GM21367 (cell line): ENCODE data around the gene TMEM184C.
A peak's percentile ranks its signal among the peaks of the same experiment; 100 is the strongest.

Experiments used
- ATAC-seq: cut with Tn5 transposase; IDR thresholded peaks from one replicate; pipeline ENCODE4 v1.9.1; 2021; ENCODE audit not compliant: unreplicated experiment

TMEM184C gene

GRCh38 chr4:147648656-147649055, 31.5 kb downstream of the TMEM184C start:
- no peak for ATAC-seq

DNA sequence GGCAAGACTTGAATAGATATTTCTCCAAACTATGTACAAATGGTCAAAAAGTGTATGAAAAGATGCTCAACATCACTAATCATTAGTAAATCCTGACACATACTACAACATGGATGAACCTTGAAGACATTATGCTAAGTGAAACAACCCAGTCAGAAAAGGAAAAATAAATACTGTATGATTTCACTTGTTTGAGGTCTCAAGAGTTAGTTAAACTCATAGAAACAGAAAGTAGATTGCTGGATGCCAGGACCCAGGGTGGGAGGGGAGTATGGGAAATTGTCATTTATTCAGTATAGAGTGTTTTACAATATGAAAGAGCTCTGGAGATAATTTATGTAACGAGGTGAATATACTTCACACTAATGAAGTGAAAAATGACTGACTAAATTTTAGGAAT, 34.4 kb downstream of the TMEM184C start:
- ATAC-seq = no peak

DNA sequence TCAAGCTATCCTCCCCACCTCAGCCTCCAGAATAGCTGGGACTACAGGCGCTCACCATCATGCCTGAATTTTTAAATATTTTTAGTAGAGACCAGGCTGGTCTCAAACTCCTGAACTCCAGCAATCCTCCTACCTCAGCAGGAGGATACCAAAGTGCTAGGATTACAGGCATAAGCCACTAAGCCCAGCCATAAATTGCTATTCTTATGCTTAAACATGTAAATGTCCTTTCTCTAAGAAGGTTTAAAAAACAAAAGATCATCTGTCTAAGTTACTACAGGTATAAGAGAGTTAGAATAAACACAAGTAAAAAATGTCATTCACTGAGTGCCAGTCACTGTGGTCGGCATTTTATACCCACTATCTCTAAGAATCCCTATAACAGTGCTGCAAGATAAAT, 38.4 kb downstream of the TMEM184C start:
- no peak for ATAC-seq

GRCh38 chr4:147658501-147658900, 41.3 kb downstream of the TMEM184C start:
- no peak for ATAC-seq

DNA sequence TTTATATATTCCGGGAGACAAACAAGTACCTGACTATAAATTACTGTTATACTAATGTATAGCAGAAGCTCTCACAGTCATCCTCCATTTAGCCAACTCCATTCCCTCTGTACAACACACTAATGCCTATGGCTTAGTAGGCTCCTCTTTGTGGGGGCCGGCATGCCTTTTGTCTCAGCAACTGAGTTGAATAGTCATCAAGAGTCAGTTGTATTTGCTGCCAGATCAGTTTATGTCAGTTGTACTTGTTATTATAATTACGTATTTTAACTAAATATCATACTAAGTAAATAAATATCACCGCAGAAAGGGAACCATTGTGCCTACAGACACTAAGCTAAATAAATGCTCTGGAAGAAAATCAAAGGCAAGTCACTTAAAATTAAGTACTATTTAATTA, 56.9 kb downstream of the TMEM184C start:
- no peak for ATAC-seq

DNA sequence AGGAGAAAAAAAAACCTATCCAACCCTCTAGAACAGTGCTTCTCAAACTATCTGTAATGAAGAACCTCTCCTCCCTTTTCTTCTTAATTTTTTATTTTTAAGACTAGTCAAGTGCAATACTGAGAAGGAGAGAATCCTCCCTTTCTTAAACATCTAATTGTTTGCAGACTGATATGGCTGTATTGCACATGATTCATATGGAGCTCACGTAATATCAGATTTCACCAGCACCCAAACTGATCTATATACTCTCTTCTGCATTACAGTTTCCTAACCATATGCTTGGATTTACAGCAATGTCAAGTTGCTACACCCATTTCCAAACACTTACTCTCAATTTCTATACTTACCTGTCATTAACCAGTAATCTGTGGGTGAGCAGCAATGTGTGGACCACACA, 57.3 kb downstream of the TMEM184C start:
- no peak for ATAC-seq

DNA sequence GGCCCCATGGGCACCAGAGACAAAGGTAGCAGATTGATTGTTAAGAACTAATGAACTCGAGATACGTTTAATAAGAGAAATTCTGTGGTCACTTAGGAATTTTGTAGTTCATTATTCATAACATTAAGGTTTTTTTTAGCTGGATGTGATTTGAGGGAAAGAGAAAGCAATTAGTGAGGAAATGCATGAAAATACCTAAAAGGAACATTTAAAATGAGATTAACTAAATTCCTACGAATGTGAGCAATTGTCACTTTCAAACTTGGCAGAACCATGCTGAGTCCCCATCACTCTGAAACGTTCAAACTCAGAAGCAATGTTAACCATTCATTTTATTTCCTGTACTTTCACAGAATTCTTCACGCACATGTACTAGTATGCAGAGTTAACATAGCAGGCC, 60.9 kb downstream of the TMEM184C start:
- no peak for ATAC-seq

DNA sequence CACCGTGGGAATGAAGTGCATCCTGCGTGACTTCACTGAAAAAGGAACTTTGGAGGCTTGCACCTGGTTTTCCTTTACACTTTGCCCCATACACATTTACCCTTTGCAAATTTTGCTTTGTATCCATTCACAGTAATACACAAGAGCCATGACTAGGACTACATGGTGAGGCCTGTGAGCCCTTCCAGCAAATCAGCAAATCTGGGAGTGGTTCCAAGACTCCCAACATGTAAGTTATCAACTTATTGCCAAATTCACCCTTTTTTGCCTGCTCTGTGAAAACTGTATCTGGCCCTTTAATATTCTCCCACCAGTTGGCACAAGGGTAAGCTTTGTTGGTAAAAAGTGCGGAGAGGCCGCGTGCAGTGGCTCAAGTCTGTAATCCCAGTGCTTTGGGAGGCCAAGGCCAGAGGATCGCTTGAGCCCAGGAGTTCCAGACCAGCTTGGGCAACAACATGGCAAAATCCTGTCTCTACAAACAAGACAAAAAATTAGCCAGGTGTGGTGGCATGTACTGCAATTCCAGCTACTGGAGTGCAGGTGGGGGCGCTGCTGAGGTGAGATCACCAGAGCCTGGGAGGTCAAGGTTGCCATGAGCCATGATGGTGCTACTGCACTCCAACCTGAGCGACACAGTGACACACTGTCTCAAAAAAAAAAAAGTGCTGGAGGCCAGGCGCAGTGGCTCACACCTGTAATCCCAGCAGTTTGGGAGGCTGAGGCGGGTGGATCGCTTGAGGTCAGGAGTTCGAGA, 61.8 kb downstream of the TMEM184C start:
- ATAC-seq = no peak

GRCh38 chr4:147682755-147683154, 65.6 kb downstream of the TMEM184C start:
- no peak for ATAC-seq

DNA sequence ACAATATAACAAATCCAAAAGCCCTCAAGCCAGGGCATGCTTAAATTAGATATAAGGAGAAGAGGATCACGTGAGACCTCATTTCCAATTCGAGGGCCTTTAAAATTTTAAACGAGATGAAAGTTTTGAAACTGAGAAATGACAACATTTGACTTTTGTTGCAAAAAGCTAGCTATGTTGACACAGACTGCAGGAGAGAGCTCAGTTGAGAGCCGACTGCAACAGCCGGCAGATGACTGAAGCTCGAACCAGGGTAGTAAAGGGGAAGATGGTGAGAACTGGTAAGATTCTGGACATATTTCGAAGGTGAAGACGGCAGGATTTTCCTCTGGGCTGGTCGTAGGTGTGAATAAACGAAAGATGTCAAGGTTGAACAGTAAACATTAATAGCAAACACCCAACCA, 66.0 kb downstream of the TMEM184C start:
- ATAC-seq = no peak

GRCh38 chr4:147683717-147684700, 66.8 kb downstream of the TMEM184C start, which contains the start of gene PRMT9:
Gene PRMT9, minus strand, starts transcription at chr4:147684163. Its CDS starts 176 bp downstream, at chr4:147683987.
- ATAC-seq = peak; percentile 99

DNA sequence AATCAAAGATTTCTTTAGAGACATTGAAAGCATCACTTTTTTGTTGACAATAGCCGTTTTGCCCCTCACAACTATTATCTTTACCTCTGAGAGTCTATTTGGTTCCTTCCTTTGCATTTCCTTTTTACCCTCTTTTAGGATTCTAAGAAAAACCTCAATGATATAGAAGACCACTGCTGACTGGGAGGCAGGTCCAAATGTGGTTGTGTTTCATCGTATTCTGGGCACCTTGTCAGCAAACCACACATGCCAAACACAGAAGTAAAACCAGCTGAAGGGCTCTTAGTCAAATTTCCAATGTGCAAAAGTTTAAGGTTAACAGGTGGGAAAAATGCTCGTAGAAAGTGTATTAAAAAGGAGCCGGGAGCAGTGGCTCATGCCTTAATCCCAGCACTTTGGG, 71.9 kb downstream of the TMEM184C start:
- no peak for ATAC-seq

- ATAC-seq = no peak
Measured at GRCh38 chr4:147691820-147692219, 74.6 kb downstream of the TMEM184C start.

DNA sequence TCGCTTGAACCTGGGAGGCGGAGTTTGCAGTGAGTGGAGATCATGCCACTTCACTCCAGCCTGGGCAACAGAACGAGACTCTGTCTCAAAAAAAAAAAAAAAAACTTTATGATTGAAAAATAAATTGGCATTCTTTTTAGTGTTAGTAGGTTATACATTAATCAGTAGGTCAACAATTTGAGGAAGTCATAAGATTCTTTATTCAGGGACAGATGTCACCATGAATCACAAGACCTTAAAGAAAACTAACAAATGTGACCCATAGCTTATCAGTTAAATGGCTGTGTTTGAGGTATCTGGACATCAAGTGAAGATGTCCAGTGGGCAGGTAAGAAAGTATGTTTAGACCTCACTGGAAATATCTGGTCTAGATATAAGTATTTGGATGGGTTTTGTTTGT, 76.0 kb downstream of the TMEM184C start:
- no peak for ATAC-seq

- no peak for ATAC-seq
Measured at GRCh38 chr4:147696866-147697265, 79.7 kb downstream of the TMEM184C start.

DNA sequence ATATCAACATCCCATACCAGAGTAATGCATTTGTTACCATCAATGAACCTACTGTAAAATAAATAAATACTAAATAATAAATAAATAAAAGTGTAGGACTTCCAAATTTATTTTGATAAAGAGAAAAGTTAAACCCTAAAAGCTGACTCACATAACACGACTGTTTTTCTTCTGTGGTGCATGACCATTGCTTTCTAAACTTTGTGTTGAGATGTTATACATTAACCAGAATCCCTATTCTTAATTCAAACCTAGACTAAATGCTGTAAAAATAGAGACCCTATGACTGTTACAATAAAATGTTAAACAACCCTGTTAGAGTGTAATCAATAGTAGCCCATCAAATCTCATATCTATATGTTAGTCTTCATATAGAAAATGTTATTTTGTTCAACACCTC, 87.6 kb downstream of the TMEM184C start:
- ATAC-seq = no peak

DNA sequence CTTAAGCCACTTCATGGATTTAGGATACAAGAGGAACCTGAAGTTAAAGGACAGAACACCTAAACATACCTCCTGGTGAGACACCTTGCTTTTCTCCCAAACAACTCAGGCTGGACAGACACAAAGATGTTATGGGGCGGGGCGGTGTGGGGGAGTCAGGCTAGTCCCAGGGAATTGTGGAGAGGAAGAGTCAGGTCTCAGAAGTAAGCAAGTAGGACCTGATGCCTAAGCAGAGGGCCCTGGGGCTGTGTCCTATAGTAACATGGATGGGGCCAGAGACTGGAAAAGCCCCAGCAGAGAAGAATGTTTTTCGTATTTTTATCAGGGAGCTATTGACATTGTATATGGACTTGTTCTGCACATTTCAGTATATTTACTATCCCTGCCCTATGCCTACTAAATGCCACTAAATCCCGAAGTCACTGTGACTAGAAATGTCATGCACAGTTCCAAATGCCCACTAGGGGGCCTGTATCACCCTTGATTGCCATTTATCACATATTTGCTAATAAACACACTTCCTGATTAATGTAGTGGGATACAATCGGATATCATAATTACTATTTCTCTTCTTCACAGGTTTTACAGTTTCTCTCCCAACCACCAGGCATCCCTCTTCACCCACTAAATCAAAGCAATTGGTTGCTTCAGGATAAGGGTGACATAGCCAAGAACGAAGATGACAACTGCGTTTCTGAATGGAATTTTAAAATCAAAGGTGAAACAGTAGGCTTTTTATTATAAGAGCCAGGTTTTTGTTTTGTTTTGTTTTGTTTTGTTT, 90.9 kb downstream of the TMEM184C start:
- ATAC-seq = no peak

DNA sequence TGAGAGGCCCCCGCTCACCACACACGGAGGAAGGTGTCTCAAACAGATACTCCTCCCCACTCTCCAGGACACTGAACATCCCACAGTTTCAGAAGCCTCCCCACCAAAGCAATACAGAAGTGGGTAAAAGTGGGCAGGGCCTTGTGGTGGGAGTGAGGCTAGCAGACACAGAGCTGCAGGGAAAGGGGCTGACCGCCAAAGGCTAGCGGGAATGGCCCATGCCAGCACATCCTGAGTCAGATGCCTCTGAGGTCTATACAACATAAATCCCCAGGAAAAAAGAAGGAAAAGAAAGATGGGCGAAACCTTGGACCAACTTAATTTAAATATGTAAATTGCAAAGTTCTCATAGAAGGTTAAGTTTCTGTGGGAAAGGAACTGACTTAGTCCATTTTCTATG, 92.8 kb downstream of the TMEM184C start:
- ATAC-seq = no peak

GRCh38 chr4:147714575-147715401, 97.6 kb downstream of the TMEM184C start:
- no peak for ATAC-seq

GRCh38 chr4:147717878-147718277, 100.7 kb downstream of the TMEM184C start:
- peak; percentile 87 for ATAC-seq
